Renal cortical epithelial cell (primary cell): Measurements from ENCODE around the gene LDAF1. TPM values are rescaled to one million over a fixed set of nuclear protein-coding genes. Genes with fewer than 3 reads are reported as not detected.
"Not testable (repeated sequence)": the region's sequence is repeated elsewhere in the genome, so short reads cannot be mapped to it uniquely, and the experiment has no call there.

ENCODE experiments used
- DNase-seq: peaks from one replicate; pipeline ENCODE4 v3.0.0-alpha.2; 2011; ENCODE audit warnings: low read depth
- total RNA-seq: library from RNA; depleted of rRNA; stranded (reverse); fragments of >200 nt; gene quantifications from 2 replicates; pipeline ENCODE4 v1.2.3, GENCODE V29; 2014

LDAF1 gene
- total RNA-seq, 1 donor from 2014 or later, result 76.2 TPM

DNA sequence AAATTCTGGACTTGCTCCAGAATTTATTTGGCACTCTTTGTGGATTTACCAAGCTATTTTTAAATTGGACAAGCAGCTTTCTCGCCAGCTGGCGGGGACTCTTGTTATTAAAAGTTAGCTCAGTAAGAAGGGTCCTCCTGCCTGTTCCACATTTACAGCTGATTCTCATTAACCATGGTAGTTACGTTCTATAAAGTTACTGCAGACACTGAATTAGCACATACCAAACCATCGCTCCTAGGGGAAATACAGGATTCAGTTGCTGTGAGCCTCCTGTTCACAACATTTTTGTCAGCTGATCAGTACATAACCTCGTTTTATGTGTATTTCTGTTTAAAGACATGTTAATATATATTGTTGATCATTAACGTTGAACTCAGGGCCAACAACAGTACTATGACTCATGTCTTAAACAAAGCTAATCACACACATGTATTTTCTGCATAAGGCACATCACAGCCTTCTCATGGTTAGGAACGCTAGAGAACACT, 4.2 kb downstream of the LDAF1 start:
- DNase-seq, result peak; percentile 95

GRCh38 chr16:21163576-21163975, 5.1 kb downstream of the LDAF1 start:
- no peak for DNase-seq

DNA sequence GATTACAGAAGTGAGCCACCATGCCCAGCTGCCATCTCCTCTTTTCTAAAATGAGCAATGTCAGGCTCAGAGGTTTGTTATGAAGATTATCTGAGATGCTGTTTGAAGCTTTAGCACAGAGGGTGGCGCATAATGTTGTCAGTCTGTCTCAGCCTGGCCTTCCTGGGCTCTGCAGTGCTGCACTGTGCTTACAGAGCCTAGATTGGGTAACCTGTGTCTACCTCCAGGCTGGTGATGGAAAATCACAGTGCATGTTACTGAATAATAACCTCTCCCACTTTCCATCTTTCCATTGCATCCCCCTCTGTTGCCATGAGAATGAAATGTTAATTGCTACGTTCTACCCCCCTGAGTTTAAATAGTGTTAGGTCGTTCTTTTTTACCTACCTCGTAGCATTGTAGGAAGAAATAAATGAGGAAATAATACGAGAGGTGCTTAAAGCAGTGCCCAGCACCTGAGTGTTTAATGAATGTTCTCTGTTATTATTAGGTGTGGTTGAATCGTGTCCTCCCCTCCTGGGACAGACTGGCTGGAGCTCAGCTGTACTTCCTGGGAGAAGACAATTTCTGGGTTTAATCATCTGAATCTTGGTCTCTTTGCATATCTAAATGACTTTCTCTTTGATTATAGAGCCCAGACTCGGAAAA, 6.2 kb downstream of the LDAF1 start:
- DNase-seq, result no peak

DNA sequence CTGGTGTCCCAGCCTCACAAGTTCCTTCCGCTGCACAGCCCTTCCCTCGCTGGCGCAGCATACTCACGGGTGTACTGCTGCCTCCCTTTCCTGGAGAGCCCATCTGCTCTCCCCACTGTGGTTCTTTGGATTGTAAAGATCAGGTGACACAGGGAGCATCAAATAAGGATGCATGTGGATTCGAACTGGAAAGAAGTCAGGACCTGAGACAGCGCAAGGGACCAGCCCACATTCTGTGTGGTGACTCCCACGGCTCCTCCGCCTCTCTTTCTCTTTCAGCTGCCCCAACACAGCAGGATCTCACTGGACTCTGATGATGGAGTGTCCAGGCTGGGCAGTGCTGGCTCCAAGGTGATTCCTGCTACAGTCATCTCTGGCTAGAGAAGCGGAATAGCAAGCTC, 8.1 kb downstream of the LDAF1 start:
- no peak for DNase-seq

DNA sequence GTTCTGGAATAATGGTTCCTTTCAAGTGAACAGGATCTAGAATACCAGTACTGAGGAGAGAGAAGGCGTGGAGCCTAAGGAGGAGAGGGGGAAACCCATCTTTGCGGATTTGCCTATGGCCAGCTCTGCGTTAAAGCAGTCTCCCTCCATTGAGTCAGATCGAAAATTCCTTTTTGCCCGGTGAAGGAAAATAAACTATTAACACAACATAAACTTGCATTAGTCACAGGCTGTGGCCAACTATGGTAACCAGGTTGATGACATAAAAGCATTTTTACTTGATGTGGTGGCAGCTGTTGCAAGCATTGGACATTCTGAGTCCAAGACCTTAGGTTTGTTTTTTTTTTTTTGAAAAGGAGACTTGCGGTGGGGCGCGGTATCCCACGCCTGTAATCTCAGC, 8.9 kb downstream of the LDAF1 start:
- DNase-seq, result peak; percentile 99

- no peak for DNase-seq
Observed at GRCh38 chr16:21167929-21168602, 9.6 kb downstream of the LDAF1 start.

- no peak for DNase-seq
Observed at GRCh38 chr16:21169249-21169981, 10.9 kb downstream of the LDAF1 start.

DNA sequence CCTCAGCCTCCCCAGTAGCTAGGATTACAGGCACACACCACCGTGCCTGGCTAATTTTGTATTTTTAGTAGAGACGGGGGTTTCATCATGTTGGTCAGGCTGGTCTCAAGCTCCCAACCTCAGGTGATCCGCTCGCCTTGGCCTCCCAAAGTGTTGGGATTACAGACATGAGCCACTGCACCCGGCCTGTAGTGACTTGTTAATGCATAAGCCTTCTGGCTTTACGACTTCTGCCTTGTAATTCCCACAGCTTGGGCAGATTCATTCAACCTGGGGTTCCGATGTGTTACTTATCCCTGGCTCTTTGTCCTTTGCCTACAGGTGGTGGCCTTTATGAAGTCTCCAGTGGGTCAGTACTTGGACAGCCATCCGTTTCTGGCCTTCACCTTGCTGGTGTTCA, 11.6 kb downstream of the LDAF1 start:
- DNase-seq, result not testable (repeated sequence)

DNA sequence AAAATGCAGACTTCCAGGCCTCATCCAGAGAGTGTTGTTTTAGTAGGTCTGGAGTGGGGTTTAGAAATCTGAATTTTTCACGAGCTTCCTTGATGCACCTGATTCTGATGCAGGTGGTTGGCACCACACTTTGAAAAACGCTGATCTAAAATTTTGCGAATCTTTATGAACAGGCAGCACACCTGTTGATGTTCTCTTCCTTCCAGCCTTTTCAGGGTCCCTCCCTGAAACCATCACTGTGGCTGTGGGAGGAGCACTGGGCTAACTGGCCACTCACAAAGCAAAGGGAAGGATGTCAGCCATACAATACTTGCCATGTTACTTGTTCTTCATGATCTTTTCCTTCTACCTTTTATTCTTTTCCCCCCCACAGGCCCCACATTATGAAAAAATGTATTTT, 14.2 kb downstream of the LDAF1 start:
- DNase-seq, result no peak

DNA sequence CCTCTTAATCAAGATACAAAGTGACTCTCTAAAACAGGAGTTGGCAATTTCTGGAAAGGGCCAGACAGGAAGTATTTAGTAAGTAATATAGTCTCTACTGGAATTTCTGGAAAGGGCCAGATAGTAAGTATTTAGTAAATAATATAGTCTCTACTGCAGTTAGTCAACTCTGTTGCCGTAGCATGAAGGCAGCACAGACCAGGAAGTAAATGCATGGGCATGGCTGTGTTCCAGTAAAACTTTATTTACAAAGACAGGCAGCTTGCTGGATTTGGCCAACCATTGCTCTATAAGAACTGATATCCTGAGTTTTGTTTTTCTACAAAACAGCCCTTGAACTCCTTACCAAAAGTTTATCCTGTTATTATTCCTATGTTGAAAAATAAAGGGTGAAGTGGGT, 16.9 kb downstream of the LDAF1 start:
- no peak for DNase-seq

- DNase-seq, result no peak
Observed at GRCh38 chr16:21179126-21179982, 20.9 kb downstream of the LDAF1 start.

DNA sequence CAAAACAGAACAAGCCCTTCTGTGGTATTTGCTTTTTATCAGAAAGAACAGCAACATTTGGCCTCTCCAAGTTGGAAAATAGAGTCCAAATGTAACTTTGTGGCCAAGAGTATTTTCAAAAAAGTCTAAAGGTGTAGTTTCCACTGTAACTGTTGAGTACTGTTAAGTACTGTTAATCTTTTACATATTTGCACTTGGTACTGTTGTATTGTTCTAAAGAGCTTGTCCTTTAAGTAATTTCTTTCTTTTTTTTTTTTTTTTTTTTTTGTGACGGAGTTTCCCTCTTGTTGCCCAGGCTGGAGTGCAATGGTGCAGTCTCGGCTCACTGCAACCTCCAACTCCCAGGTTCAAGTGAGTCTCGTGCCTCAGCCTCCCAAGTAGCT, 21.5 kb downstream of the LDAF1 start:
- DNase-seq, result no peak

GRCh38 chr16:21183995-21184394, 25.5 kb downstream of the LDAF1 start:
- no peak for DNase-seq

- DNase-seq, result peak; percentile 50
Observed at GRCh38 chr16:21184834-21185233, 26.4 kb downstream of the LDAF1 start.

GRCh38 chr16:21185659-21186325, 27.3 kb downstream of the LDAF1 start:
- no peak for DNase-seq

DNA sequence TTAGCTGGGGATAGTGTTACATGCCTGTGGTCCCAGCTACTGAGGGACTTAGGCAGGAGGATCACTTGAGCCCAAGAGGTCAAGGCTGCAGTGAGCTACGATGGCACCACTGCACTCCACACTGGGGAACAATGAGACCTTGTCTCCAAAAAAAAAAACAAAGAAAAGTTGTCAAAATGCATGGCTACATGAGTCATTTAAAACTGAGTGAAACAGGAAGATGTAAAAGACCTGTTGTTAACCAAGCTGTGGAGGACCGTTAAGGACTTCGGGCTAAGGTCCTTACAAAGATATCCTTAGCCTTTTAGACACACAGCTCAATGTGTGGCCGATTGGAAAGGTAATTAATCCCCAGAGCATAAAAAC, 27.8 kb downstream of the LDAF1 start:
- DNase-seq, result no peak

DNA sequence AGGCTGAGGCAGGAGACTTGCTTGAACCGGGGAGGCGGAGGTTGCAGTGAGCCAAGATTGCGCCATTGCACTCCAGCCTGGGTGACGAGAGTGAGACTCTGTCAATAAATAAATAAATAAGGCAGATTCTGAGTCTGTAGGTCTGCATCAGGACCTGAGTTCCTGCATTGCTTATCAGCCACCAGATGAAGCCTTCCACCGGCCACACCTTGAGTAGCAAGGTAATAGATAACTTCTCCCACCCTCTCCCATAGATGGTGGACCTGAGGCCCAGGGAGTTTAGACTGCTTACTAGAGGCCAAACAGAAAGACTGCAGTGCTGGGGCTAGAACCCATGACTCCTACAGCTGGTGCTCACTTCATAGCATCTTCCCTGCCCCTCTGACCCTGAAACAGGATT, 30.8 kb downstream of the LDAF1 start:
- no peak for DNase-seq

GRCh38 chr16:21190013-21190412, 31.5 kb downstream of the LDAF1 start:
- DNase-seq, result no peak

GRCh38 chr16:21190599-21190998, 32.1 kb downstream of the LDAF1 start:
- no peak for DNase-seq

GRCh38 chr16:21192991-21193390, 34.5 kb downstream of the LDAF1 start:
- DNase-seq, result no peak

GRCh38 chr16:21194771-21195301, 36.4 kb downstream of the LDAF1 start:
- DNase-seq, result peak; percentile 78
